ENCODE data around the gene IKZF4. TPM values are rescaled to one million over a fixed set of nuclear protein-coding genes. Genes with fewer than 3 reads are reported as not detected.

Gene IKZF4
- total RNA-seq, 1 experiment from 2014 or later: 0.40 TPM

GRCh38 chr12:56082967-56083366 lies 62.1 kb downstream of the IKZF4 start:
- DNase-seq (ENCODE audit: low read depth): no peak

- DNase-seq (ENCODE audit: low read depth): peak; percentile 36
These were observed 64.2 kb downstream of the IKZF4 start for GRCh38 chr12:56084958-56085543.

- no peak for DNase-seq (ENCODE audit: low read depth)
These were observed 65.3 kb downstream of the IKZF4 start for GRCh38 chr12:56086096-56086495.

GRCh38 chr12:56086608-56087007 lies 65.8 kb downstream of the IKZF4 start:
- DNase-seq (ENCODE audit: low read depth): no peak

- peak; percentile 60 for DNase-seq (ENCODE audit: low read depth)
These were observed 66.4 kb downstream of the IKZF4 start for GRCh38 chr12:56087220-56087619.

Other genes with a start within 250 kb of the IKZF4 start
- 165 and 253 TPM in 2 replicates for gene SARNP, start 203.3 kb upstream of the IKZF4 start, total RNA-seq (2014; rRNA removed; shearing (Covaris generic))
- gene ORMDL2, start 203.0 kb upstream of the IKZF4 start, total RNA-seq (2014; rRNA removed; shearing (Covaris generic)): 36.5 and 44.3 TPM in 2 replicates
- gene DNAJC14, start 191.5 kb upstream of the IKZF4 start, total RNA-seq (2014; rRNA removed; shearing (Covaris generic)): 44.4 and 54.2 TPM in 2 replicates
- 6.9 and 8.4 TPM in 2 replicates for gene MMP19, start 178.1 kb upstream of the IKZF4 start, total RNA-seq (2014; rRNA removed; shearing (Covaris generic))
- gene PYM1, start 93.1 kb upstream of the IKZF4 start, total RNA-seq (2014; rRNA removed; shearing (Covaris generic)): 49.1 and 59.7 TPM in 2 replicates
- gene DGKA, start 89.9 kb upstream of the IKZF4 start, total RNA-seq (2014; rRNA removed; shearing (Covaris generic)): 14.5 and 58.4 TPM in 2 replicates
- gene PMEL, start 55.0 kb upstream of the IKZF4 start, total RNA-seq (2014; rRNA removed; shearing (Covaris generic)): 0.06 and 0.12 TPM in 2 replicates
- gene CDK2, start 54.2 kb upstream of the IKZF4 start, total RNA-seq (2014; rRNA removed; shearing (Covaris generic)): 57.5 and 58.0 TPM in 2 replicates
- gene RAB5B, start 47.0 kb upstream of the IKZF4 start, total RNA-seq (2014; rRNA removed; shearing (Covaris generic)): 22.7 and 31.7 TPM in 2 replicates
- 13.1 and 13.3 TPM in 2 replicates for gene SUOX, start 23.8 kb upstream of the IKZF4 start, total RNA-seq (2014; rRNA removed; shearing (Covaris generic))
- gene RPS26, start 20.9 kb downstream of the IKZF4 start, total RNA-seq (2014; rRNA removed; shearing (Covaris generic)): 1,984 and 2,181 TPM in 2 replicates
- 0.63 TPM in 1 of 2 replicates, not detected in the other for gene ERBB3, start 59.1 kb downstream of the IKZF4 start, total RNA-seq (2014; rRNA removed; shearing (Covaris generic))
- 384 and 456 TPM in 2 replicates for gene PA2G4, start 83.5 kb downstream of the IKZF4 start, total RNA-seq (2014; rRNA removed; shearing (Covaris generic))
- 4,200 and 4,689 TPM in 2 replicates for gene RPL41, start 95.6 kb downstream of the IKZF4 start, total RNA-seq (2014; rRNA removed; shearing (Covaris generic))
- gene ZC3H10, start 97.2 kb downstream of the IKZF4 start, total RNA-seq (2014; rRNA removed; shearing (Covaris generic)): 2.5 and 3.5 TPM in 2 replicates
- gene ESYT1, start 107.2 kb downstream of the IKZF4 start, total RNA-seq (2014; rRNA removed; shearing (Covaris generic)): 54.3 and 69.6 TPM in 2 replicates
- 148 and 156 TPM in 2 replicates for gene MYL6B, start 131.5 kb downstream of the IKZF4 start, total RNA-seq (2014; rRNA removed; shearing (Covaris generic))
- gene MYL6, start 137.3 kb downstream of the IKZF4 start, total RNA-seq (2014; rRNA removed; shearing (Covaris generic)): 2,203 and 2,674 TPM in 2 replicates
- gene SMARCC2, start 168.4 kb downstream of the IKZF4 start, total RNA-seq (2014; rRNA removed; shearing (Covaris generic)): 25.6 and 26.1 TPM in 2 replicates
- gene RNF41, start 200.9 kb downstream of the IKZF4 start, total RNA-seq (2014; rRNA removed; shearing (Covaris generic)): 48.1 and 52.3 TPM in 2 replicates
- gene NABP2, start 203.3 kb downstream of the IKZF4 start, total RNA-seq (2014; rRNA removed; shearing (Covaris generic)): 77.9 and 78.2 TPM in 2 replicates
- 0.11 TPM in 1 of 2 replicates, not detected in the other for gene SLC39A5, start 209.0 kb downstream of the IKZF4 start, total RNA-seq (2014; rRNA removed; shearing (Covaris generic))
- gene ANKRD52, start 237.3 kb downstream of the IKZF4 start, total RNA-seq (2014; rRNA removed; shearing (Covaris generic)): 9.1 and 9.5 TPM in 2 replicates
- 13.4 and 23.1 TPM in 2 replicates for gene COQ10A, start 245.9 kb downstream of the IKZF4 start, total RNA-seq (2014; rRNA removed; shearing (Covaris generic))

Data from Daoy (cell line).